Panc1 (cell line): ENCODE data around the gene CD320. TPM values are rescaled to one million over a fixed set of nuclear protein-coding genes. Genes with fewer than 3 reads are reported as not detected.
A peak's percentile ranks its signal among the peaks of the same experiment; 100 is the strongest.

ENCODE experiments used
- ATAC-seq: fragments of 200-7000 bp; cut with Tn5 transposase; 2 replicates; pipeline ENCODE4 v1.9.1; 2020; ENCODE audit warnings: mild to moderate bottlenecking, moderate library complexity
- BruUV-seq: library from RNA; stranded (reverse); fragments of 400-500 nt; replicated peaks from 2 replicates; lab custom pipeline; 2021; lab: Mats Ljungman, UMichigan
- CTCF ChIA-PET: fragments of 300-600 bp; sonication (Branson Sonifier 250); formaldehyde crosslinking; loops from one replicate; lab custom pipeline; 2022; ENCODE audit warnings: antibody characterized with exemption; lab: Charles Lee
- POLR2A ChIA-PET: fragments of 300-600 bp; sonication (Branson Sonifier 250); formaldehyde crosslinking; loops from one replicate; lab custom pipeline; 2022; ENCODE audit warnings: antibody characterized with exemption; lab: Charles Lee
- DNase-seq: peaks from one replicate; pipeline ENCODE4 v3.0.0-alpha.2; 2010; ENCODE audit warnings: low read depth, low spot score
- H3K27ac ChIP-seq: 2 replicates; pipeline ENCODE4 v1.5.1; 2011; ENCODE audit warnings: mild to moderate bottlenecking, low read length, inconsistent platforms
- H3K27me3 ChIP-seq: fragments of 200-500 bp; sonication (Bioruptor generic); 2 replicates; pipeline ENCODE4 v1.6.0; 2014; ENCODE audit warnings: low read length, inconsistent platforms; ENCODE audit not compliant: control insufficient read depth, insufficient read depth
- H3K36me3 ChIP-seq: fragments of 200-500 bp; sonication (Bioruptor generic); 2 replicates; pipeline ENCODE4 v1.5.1; 2014; ENCODE audit warnings: inconsistent platforms, mild to moderate bottlenecking, low read length, moderate library complexity; ENCODE audit not compliant: control insufficient read depth, insufficient read depth
- H3K4me1 ChIP-seq: 2 replicates; pipeline ENCODE4 v1.5.1; 2011; ENCODE audit warnings: inconsistent platforms, mild to moderate bottlenecking, low read length, moderate library complexity; ENCODE audit not compliant: control insufficient read depth, insufficient read depth
- H3K4me3 ChIP-seq, 2 experiments: 2 replicates each; pipeline ENCODE4 v1.5.1; 2011 to 2012; ENCODE audit warnings: low read depth in 2 of 2, low read length in 2 of 2, mild to moderate bottlenecking in 2 of 2, inconsistent platforms in 1 of 2, moderate library complexity in 1 of 2
- H3K9me3 ChIP-seq: fragments of 200-500 bp; sonication (Bioruptor generic); 2 replicates; pipeline ENCODE4 v1.5.1; 2014; ENCODE audit warnings: low read depth, mild to moderate bottlenecking, inconsistent platforms, low read length, moderate library complexity; ENCODE audit not compliant: control insufficient read depth, insufficient read depth
- POLR2AphosphoS5 ChIP-seq: IDR thresholded peaks from 2 replicates; pipeline ENCODE4 v1.6.1; 2012; ENCODE audit warnings: mild to moderate bottlenecking, low read depth, low read length, moderate library complexity
- SIN3A ChIP-seq: IDR thresholded peaks from 2 replicates; pipeline ENCODE4 v1.6.1; 2012; ENCODE audit warnings: low read depth, mild to moderate bottlenecking, low read length, moderate library complexity, borderline replicate concordance; ENCODE audit not compliant: insufficient read depth
- TCF7L2 ChIP-seq: IDR thresholded peaks from 2 replicates; pipeline ENCODE4 v1.6.1; 2011; ENCODE audit warnings: mild to moderate bottlenecking, low read depth, low read length, inconsistent platforms
- in situ Hi-C: cut with HindIII; loops from 2 replicates; pipeline ENCODE4 v1.10.0; 2016; ENCODE audit warnings: low sequenced_read_pairs, low pct_unique_long_range_greater_than_20kb
- intact Hi-C: fragments of 100-400 bp; cut with micrococcal nuclease; formaldehyde crosslinking; loops from one replicate; pipeline ENCODE4 v1.10.0; 2022; ENCODE audit not compliant: unreplicated experiment
- total RNA-seq: library from RNA; stranded (reverse); gene quantifications from one replicate; pipeline ENCODE4 v1.2.1, GENCODE V29; 2021; ENCODE audit not compliant: unreplicated experiment
- TF ChIP-seq, protein P1 (sequence below): fragments of 450-650 bp; IDR thresholded peaks from 2 replicates; pipeline ENCODE4 v1.5.1; 2017; ENCODE audit warnings: mild to moderate bottlenecking
- TF ChIP-seq, protein P2 (sequence below), 2 experiments: IDR thresholded peaks; 2 replicates each; pipeline ENCODE4 v1.6.1; 2011 to 2012; ENCODE audit warnings: low read depth in 2 of 2, control low read depth in 1 of 2, low read length in 1 of 2, mild to moderate bottlenecking in 1 of 2, moderate library complexity in 1 of 2; ENCODE audit not compliant: insufficient read depth in 1 of 2

The CD320 gene
- total RNA-seq, 1 experiment from 2014 or later, result 120 TPM

DNA sequence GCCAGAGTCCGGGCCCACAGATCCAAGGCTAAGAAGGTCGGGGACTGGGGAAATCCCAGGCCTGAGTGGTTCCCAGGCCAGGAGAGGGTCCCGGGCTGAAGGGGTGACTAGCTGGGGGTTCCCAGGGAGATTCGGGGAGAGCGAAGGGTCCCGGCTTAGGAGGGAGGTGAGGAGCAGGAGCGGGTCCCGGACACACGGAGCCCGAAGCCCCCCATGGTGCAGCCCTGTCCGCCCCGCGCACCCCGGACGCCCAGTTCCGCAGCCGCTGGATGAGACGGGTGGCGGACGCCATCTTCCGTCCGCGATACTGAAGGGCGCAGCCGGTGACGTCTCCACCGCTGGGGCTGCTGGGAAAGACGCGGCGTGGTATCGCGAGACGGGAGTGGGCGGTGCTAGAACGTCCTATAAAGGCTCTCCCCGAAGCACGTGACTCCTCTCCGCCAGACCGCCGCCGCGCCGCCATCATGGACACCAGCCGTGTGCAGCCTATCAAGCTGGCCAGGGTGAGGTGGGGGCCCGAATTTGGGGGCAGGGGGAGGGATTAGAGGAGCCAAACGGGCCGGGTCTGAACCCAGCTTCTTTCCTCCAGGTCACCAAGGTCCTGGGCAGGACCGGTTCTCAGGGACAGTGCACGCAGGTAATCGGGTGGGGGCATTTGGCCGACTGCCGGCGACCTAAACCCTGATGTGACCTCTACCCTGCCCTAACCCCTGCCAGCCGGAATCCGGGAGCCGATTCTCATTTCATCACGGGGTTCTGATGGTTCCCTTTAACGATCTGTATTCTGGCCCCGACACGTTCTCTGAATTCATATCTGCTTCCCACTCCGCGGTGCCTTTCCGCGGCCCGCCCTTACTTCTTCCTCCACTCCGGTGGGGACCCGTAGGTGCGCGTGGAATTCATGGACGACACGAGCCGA is 13.2 kb upstream of the CD320 start, which contains the start of the genes NDUFA7 and RPS28:
NDUFA7 (minus strand) TSS at position 309 of the 919 bp plus-strand sequence; CDS start at position 292, 17 bp downstream.
RPS28 (plus strand) TSS at position 430 of the 919 bp plus-strand sequence; CDS start at position 465, 35 bp downstream.
- DNase-seq (peak; percentile 64), ATAC-seq (peak; percentile 93)
- TSS peak; percentile 98 for BruUV-seq
- TF ChIP-seq, protein P1, sequence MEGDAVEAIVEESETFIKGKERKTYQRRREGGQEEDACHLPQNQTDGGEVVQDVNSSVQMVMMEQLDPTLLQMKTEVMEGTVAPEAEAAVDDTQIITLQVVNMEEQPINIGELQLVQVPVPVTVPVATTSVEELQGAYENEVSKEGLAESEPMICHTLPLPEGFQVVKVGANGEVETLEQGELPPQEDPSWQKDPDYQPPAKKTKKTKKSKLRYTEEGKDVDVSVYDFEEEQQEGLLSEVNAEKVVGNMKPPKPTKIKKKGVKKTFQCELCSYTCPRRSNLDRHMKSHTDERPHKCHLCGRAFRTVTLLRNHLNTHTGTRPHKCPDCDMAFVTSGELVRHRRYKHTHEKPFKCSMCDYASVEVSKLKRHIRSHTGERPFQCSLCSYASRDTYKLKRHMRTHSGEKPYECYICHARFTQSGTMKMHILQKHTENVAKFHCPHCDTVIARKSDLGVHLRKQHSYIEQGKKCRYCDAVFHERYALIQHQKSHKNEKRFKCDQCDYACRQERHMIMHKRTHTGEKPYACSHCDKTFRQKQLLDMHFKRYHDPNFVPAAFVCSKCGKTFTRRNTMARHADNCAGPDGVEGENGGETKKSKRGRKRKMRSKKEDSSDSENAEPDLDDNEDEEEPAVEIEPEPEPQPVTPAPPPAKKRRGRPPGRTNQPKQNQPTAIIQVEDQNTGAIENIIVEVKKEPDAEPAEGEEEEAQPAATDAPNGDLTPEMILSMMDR, result no peak; the same call in 1 of the 2 replicates
- TF ChIP-seq SIN3A (0 out of 2 replicates have a peak, but pooled peaks have one; percentile 64), TCF7L2 (no peak), POLR2AphosphoS5 (peak; percentile 97)
- TF ChIP-seq, protein P2, sequence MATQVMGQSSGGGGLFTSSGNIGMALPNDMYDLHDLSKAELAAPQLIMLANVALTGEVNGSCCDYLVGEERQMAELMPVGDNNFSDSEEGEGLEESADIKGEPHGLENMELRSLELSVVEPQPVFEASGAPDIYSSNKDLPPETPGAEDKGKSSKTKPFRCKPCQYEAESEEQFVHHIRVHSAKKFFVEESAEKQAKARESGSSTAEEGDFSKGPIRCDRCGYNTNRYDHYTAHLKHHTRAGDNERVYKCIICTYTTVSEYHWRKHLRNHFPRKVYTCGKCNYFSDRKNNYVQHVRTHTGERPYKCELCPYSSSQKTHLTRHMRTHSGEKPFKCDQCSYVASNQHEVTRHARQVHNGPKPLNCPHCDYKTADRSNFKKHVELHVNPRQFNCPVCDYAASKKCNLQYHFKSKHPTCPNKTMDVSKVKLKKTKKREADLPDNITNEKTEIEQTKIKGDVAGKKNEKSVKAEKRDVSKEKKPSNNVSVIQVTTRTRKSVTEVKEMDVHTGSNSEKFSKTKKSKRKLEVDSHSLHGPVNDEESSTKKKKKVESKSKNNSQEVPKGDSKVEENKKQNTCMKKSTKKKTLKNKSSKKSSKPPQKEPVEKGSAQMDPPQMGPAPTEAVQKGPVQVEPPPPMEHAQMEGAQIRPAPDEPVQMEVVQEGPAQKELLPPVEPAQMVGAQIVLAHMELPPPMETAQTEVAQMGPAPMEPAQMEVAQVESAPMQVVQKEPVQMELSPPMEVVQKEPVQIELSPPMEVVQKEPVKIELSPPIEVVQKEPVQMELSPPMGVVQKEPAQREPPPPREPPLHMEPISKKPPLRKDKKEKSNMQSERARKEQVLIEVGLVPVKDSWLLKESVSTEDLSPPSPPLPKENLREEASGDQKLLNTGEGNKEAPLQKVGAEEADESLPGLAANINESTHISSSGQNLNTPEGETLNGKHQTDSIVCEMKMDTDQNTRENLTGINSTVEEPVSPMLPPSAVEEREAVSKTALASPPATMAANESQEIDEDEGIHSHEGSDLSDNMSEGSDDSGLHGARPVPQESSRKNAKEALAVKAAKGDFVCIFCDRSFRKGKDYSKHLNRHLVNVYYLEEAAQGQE (IDR thresholded peaks at IDR 0.05; ENCODE audit: insufficient read depth in 1 of 2, low read depth in 2 of 2, low read length in 1 of 2), result peak in 1 of 2 experiments; percentile 39; a peak in 1 of 4 replicates
- Histone ChIP-seq H3K36me3 (peaks cover 8% of the 10 kb centered on the region), H3K27me3 (no peaks in the 10 kb centered on the region), H3K4me3 (peak within 1 kb of the TSS; percentile 92 to 98), H3K4me1 (peaks cover 14% of the 10 kb centered on the region), H3K27ac (peak within 1 kb of the TSS; percentile 94), H3K9me3 (no peaks in the 10 kb centered on the region)
- in situ Hi-C loops, result no loop called here
- POLR2A ChIA-PET, result no interaction called here
- intact Hi-C loops, result no loop called here
- CTCF ChIA-PET, result no interaction called here

GRCh38 chr19:8320564-8321066 is 12.5 kb upstream of the CD320 start:
- Histone ChIP-seq H3K27me3 (no peaks in the 10 kb centered on the region), H3K27ac (peak overlapping the region; percentile 94), H3K36me3 (peaks cover 8% of the 10 kb centered on the region), H3K4me1 (peaks cover 14% of the 10 kb centered on the region), H3K9me3 (no peaks in the 10 kb centered on the region), H3K4me3 (peak overlapping the region; percentile 92 to 98)
- no TSS peak for BruUV-seq
- ATAC-seq (peak; percentile 8; the same call in 1 of the 2 replicates), DNase-seq (no peak)
- ChIA-PET CTCF (no interaction called here), POLR2A (no interaction called here)
- intact Hi-C loops, result no loop called here
- in situ Hi-C loops, result no loop called here
- TF ChIP-seq POLR2AphosphoS5 (no peak), TCF7L2 (no peak), SIN3A (no peak)
- TF ChIP-seq, protein P2 (IDR thresholded peaks at IDR 0.05; ENCODE audit: insufficient read depth in 1 of 2, low read depth in 2 of 2, low read length in 1 of 2), result no peak
- TF ChIP-seq, protein P1, result no peak
